Measurements from ENCODE around the gene GTSE1. TPM values are rescaled to one million over a fixed set of nuclear protein-coding genes. Genes with fewer than 3 reads are reported as not detected.

The GTSE1 gene
- polyA plus RNA-seq, 1 of the 3 experiments (the other 2 are of a cell fraction) = 12.2 TPM

DNA sequence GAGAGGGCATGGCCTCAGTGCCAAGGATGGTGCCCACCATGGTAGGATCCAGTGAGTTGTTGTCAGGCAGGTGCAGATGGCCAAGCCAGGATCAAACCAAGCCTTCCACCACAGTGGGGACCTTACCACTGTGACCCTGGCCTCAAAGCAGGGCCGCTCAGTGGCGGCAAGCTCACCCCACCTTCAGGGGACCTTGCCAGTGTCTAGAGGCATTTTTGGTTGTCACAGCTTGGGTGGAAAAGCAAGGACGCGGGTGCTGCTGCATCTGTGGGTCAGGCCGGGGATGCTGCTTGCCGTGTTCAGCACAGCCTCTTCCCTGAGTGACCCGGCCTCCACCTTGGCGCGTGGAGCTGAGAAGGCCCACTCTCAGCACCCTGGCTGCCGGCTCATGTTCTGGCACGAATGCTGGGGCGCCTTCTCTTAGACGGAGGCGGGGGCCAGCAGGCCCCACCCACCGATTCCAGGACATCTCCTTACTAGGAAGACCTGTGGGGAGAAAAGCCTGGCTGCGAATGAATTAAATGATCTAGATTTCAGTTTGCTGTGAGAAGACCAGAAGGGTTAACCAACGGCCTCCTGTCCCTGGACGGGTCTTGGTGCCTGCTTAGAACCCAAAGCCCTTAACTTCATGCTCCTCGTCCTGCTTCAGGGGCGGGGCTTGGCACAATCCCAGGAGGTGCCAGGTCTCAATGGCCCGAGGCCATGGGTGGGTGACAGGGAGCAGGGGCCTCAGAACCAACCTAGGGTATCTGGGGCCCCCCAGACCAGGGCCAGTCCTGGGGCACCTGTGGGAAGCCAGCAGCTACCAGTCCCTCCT is 57.7 kb downstream of the GTSE1 start (continued):
- TF ChIP-seq USF1 (IDR thresholded peaks at IDR 0.05; ENCODE audit: borderline replicate concordance, low read depth) = no peak
- no peak for TF ChIP-seq ELF1 (IDR thresholded peaks at IDR 0.05)

DNA sequence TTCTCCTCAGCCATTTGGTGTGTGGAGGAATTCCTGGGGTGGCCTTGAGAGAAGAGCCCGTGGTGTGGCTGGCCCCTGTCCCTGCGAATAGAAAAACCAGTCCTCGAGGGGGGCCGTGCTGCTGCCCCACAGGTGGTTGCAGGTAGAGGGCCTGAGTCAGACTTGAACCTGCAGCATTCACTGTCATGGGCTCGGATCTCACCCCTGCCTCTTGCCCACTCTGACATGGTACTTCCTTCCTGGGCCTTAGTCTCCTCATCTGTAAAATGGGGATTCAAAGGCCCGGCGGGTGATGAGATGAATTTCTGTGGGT is 58.3 kb downstream of the GTSE1 start:
- Histone ChIP-seq H3K27me3 (ENCODE audit: insufficient read depth) (no peaks in the 10 kb centered on the region), H3K27ac (ENCODE audit: low read depth in 2 of 2, low read length in 1 of 2) (no peak overlapping the region), H3K79me2 (ENCODE audit: insufficient read depth) (no peaks in the 10 kb centered on the region), H4K20me1 (ENCODE audit: insufficient read depth) (peaks cover 24% of the 10 kb centered on the region; the same call in 1 of the 2 replicates), H2AFZ (ENCODE audit: low read depth) (no peak overlapping the region), H3K36me3 (replicated peaks in 1 of 2; ENCODE audit: control insufficient read depth in 1 of 2, insufficient read depth in 2 of 2, low read length in 1 of 2) (peaks cover 3 to 69% of the 10 kb centered on the region in 2 experiments), H3K9ac (no peak overlapping the region), H3K4me1 (ENCODE audit: control insufficient read depth in 1 of 2, insufficient read depth in 2 of 2, low read depth in 1 of 2, low read length in 1 of 2) (no peaks in the 10 kb centered on the region), H3K9me3 (no peaks in the 10 kb centered on the region), H3F3A (replicated peaks; ENCODE audit: insufficient read depth) (no peaks in the 10 kb centered on the region), H3K4me3 (ENCODE audit: low read depth in 2 of 2, low read length in 1 of 2) (no peak overlapping the region), H3K9me2 (no peaks in the 10 kb centered on the region), H3K4me2 (no peak overlapping the region)
- ChIA-PET POLR2A (interaction anchor here (0.6 to 1.4 kb wide), 2 partner anchors 13 to 188 kb away, joined by 3 read pairs; no protein-coding TSS in a partner anchor), CTCF (interaction anchor here (0.7 to 8.4 kb wide), 19 partner anchors 9 to 360 kb away, joined by 3 to 70 read pairs (median 4); no protein-coding TSS in a partner anchor)
- 74% methylated on average over 5 of the region's 7 CpGs for WGBS (ENCODE audit: low lambda C conversion rate)
- TF ChIP-seq TAF1 (IDR thresholded peaks at IDR 0.05; ENCODE audit: borderline replicate concordance, low read depth, low read length) (no peak), RAD21 (IDR thresholded peaks at IDR 0.05; ENCODE audit: low read length) (no peak), EP300 (IDR thresholded peaks at IDR 0.05; ENCODE audit: borderline replicate concordance in 1 of 2, low read depth in 1 of 2, low read length in 1 of 2) (no peak), EZH2phosphoT487 (IDR thresholded peaks at IDR 0.05; ENCODE audit: borderline replicate concordance, low read depth) (no peak), RFX5 (IDR thresholded peaks at IDR 0.05; ENCODE audit: low read length) (no peak), POLR2AphosphoS5 (IDR thresholded peaks at IDR 0.05; ENCODE audit: low read depth, low read length) (no peak), GABPA (IDR thresholded peaks at IDR 0.05; ENCODE audit: low read depth) (no peak), TCF12 (IDR thresholded peaks at IDR 0.05) (no peak), REST (IDR thresholded peaks at IDR 0.05; ENCODE audit: low read depth, low read length) (no peak), CHD2 (IDR thresholded peaks at IDR 0.05; ENCODE audit: low read length, partially characterized antibody) (no peak), NFIC (IDR thresholded peaks at IDR 0.05; ENCODE audit: borderline replicate concordance) (no peak), CTCF (IDR thresholded peaks at IDR 0.05) (no peak), SMC3 (IDR thresholded peaks at IDR 0.05; ENCODE audit: low read depth, low read length) (no peak), TEAD4 (IDR thresholded peaks at IDR 0.05; ENCODE audit: borderline replicate concordance, insufficient read depth) (no peak), ELF1 (IDR thresholded peaks at IDR 0.05) (no peak), FOSL2 (IDR thresholded peaks at IDR 0.05; ENCODE audit: borderline replicate concordance, low read depth) (no peak), GATA2 (CRISPR knock-in tag; IDR thresholded peaks at IDR 0.05) (no peak), FOXM1 (IDR thresholded peaks at IDR 0.05; ENCODE audit: low read depth) (no peak)
- TF ChIP-seq, protein P1, sequence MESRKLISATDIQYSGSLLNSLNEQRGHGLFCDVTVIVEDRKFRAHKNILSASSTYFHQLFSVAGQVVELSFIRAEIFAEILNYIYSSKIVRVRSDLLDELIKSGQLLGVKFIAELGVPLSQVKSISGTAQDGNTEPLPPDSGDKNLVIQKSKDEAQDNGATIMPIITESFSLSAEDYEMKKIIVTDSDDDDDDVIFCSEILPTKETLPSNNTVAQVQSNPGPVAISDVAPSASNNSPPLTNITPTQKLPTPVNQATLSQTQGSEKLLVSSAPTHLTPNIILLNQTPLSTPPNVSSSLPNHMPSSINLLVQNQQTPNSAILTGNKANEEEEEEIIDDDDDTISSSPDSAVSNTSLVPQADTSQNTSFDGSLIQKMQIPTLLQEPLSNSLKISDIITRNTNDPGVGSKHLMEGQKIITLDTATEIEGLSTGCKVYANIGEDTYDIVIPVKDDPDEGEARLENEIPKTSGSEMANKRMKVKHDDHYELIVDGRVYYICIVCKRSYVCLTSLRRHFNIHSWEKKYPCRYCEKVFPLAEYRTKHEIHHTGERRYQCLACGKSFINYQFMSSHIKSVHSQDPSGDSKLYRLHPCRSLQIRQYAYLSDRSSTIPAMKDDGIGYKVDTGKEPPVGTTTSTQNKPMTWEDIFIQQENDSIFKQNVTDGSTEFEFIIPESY (IDR thresholded peaks at IDR 0.05; ENCODE audit: borderline replicate concordance, low read depth) = no peak
- TF ChIP-seq, protein P2, sequence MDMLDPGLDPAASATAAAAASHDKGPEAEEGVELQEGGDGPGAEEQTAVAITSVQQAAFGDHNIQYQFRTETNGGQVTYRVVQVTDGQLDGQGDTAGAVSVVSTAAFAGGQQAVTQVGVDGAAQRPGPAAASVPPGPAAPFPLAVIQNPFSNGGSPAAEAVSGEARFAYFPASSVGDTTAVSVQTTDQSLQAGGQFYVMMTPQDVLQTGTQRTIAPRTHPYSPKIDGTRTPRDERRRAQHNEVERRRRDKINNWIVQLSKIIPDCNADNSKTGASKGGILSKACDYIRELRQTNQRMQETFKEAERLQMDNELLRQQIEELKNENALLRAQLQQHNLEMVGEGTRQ (IDR thresholded peaks at IDR 0.05; ENCODE audit: borderline replicate concordance, low read depth, low read length) = no peak
- DNase-seq = no peak
